Measurements from ENCODE around the gene ZMYND8. TPM values are rescaled to one million over a fixed set of nuclear protein-coding genes. Genes with fewer than 3 reads are reported as not detected.
"Not testable (repeated sequence)": the region's sequence is repeated elsewhere in the genome, so short reads cannot be mapped to it uniquely, and the experiment has no call there.

ZMYND8 gene
- polyA plus RNA-seq, 4 donors: 33.5 to 45.7 (median 42.6) TPM

- DNase-seq (ENCODE audit: low read depth in 4 of 4, low spot score in 3 of 4): no peak
Measured at GRCh38 chr20:47292581-47292980, 63.9 kb downstream of the ZMYND8 start.

- DNase-seq (ENCODE audit: low read depth in 4 of 4, low spot score in 3 of 4): no peak
Measured at GRCh38 chr20:47290666-47291430, 65.7 kb downstream of the ZMYND8 start.

- DNase-seq (ENCODE audit: low read depth in 4 of 4, low spot score in 3 of 4): no peak
Measured at GRCh38 chr20:47290008-47290407, 66.5 kb downstream of the ZMYND8 start.

GRCh38 chr20:47289096-47289495 lies 67.4 kb downstream of the ZMYND8 start:
- DNase-seq (ENCODE audit: low read depth in 4 of 4, low spot score in 3 of 4): no peak

GRCh38 chr20:47288530-47288929 lies 68.0 kb downstream of the ZMYND8 start:
- DNase-seq (ENCODE audit: low read depth in 4 of 4, low spot score in 3 of 4): not testable (repeated sequence)

- no peak for DNase-seq (ENCODE audit: low read depth in 4 of 4, low spot score in 3 of 4)
Measured at GRCh38 chr20:47287609-47288144, 68.8 kb downstream of the ZMYND8 start.

GRCh38 chr20:47286681-47287080 lies 69.8 kb downstream of the ZMYND8 start:
- DNase-seq (ENCODE audit: low read depth in 4 of 4, low spot score in 3 of 4): no peak

GRCh38 chr20:47285189-47285588 lies 71.3 kb downstream of the ZMYND8 start:
- DNase-seq (ENCODE audit: low read depth in 4 of 4, low spot score in 3 of 4): no peak

GRCh38 chr20:47284373-47284772 lies 72.1 kb downstream of the ZMYND8 start:
- DNase-seq (ENCODE audit: low read depth in 4 of 4, low spot score in 3 of 4): no peak

- no peak for DNase-seq (ENCODE audit: low read depth in 4 of 4, low spot score in 3 of 4)
Measured at GRCh38 chr20:47283411-47283810, 73.1 kb downstream of the ZMYND8 start.

- no peak for DNase-seq (ENCODE audit: low read depth in 4 of 4, low spot score in 3 of 4)
Measured at GRCh38 chr20:47282864-47283263, 73.6 kb downstream of the ZMYND8 start.

- DNase-seq (ENCODE audit: low read depth in 4 of 4, low spot score in 3 of 4): no peak
Measured at GRCh38 chr20:47281376-47281775, 75.1 kb downstream of the ZMYND8 start.

- DNase-seq (ENCODE audit: low read depth in 4 of 4, low spot score in 3 of 4): no peak
Measured at GRCh38 chr20:47280668-47281067, 75.8 kb downstream of the ZMYND8 start.

GRCh38 chr20:47280228-47280627 lies 76.3 kb downstream of the ZMYND8 start:
- no peak for DNase-seq (ENCODE audit: low read depth in 4 of 4, low spot score in 3 of 4)

- DNase-seq (ENCODE audit: low read depth in 4 of 4, low spot score in 3 of 4): no peak
Measured at GRCh38 chr20:47278907-47279348, 77.6 kb downstream of the ZMYND8 start.

- not testable (repeated sequence) for DNase-seq (ENCODE audit: low read depth in 4 of 4, low spot score in 3 of 4)
Measured at GRCh38 chr20:47277535-47277872, 79.0 kb downstream of the ZMYND8 start.

- no peak for DNase-seq (ENCODE audit: low read depth in 4 of 4, low spot score in 3 of 4)
Measured at GRCh38 chr20:47276851-47277534, 79.5 kb downstream of the ZMYND8 start.

- no peak for DNase-seq (ENCODE audit: low read depth in 4 of 4, low spot score in 3 of 4)
Measured at GRCh38 chr20:47276251-47276650, 80.2 kb downstream of the ZMYND8 start.

GRCh38 chr20:47275548-47275947 lies 81.0 kb downstream of the ZMYND8 start:
- no peak for DNase-seq (ENCODE audit: low read depth in 4 of 4, low spot score in 3 of 4)

GRCh38 chr20:47274401-47275108 lies 81.9 kb downstream of the ZMYND8 start:
- DNase-seq (ENCODE audit: low read depth in 4 of 4, low spot score in 3 of 4): no peak

- DNase-seq (ENCODE audit: low read depth in 4 of 4, low spot score in 3 of 4): no peak
Measured at GRCh38 chr20:47273591-47274235, 82.8 kb downstream of the ZMYND8 start.
